Activated CD4-positive, alpha-beta T cell treated with anti-CD3 and anti-CD28 coated beads, Interleukin-2, amount 50 U/mL, for 4 hours (primary cell): Measurements from ENCODE around the gene TPTE2.
"Not testable (repeated sequence)": the region's sequence is repeated elsewhere in the genome, so short reads cannot be mapped to it uniquely, and the experiment has no call there.

Source experiments
- DNase-seq, 2 experiments: peaks; one replicate each; pipeline ENCODE4 v3.0.0-alpha.2; 2020

TPTE2 gene

GRCh38 chr13:19561127-19561582, at the start of gene TPTE2:
TSS of gene TPTE2 (minus strand) at chr13:19561532. CDS start at chr13:19503234, 58,298 bp downstream.
- DNase-seq, result not testable (repeated sequence)

GRCh38 chr13:19607523-19608078, 46.3 kb upstream of the TPTE2 start:
- no peak for DNase-seq

- DNase-seq, result no peak
Measured at GRCh38 chr13:19606737-19607136, 45.4 kb upstream of the TPTE2 start.

GRCh38 chr13:19606152-19606551, 44.8 kb upstream of the TPTE2 start:
- no peak for DNase-seq

- no peak for DNase-seq
Measured at GRCh38 chr13:19605161-19605955, 44.0 kb upstream of the TPTE2 start.

- DNase-seq, result no peak
Measured at GRCh38 chr13:19604306-19604705, 43.0 kb upstream of the TPTE2 start.

- no peak for DNase-seq
Measured at GRCh38 chr13:19601749-19602725, 40.7 kb upstream of the TPTE2 start.

GRCh38 chr13:19597523-19597922, 36.2 kb upstream of the TPTE2 start:
- DNase-seq, result no peak

- DNase-seq, result no peak
Measured at GRCh38 chr13:19596960-19597361, 35.6 kb upstream of the TPTE2 start.

- DNase-seq, result no peak
Measured at GRCh38 chr13:19596086-19596485, 34.8 kb upstream of the TPTE2 start.

GRCh38 chr13:19592657-19593180, 31.4 kb upstream of the TPTE2 start:
- DNase-seq, result no peak

GRCh38 chr13:19591864-19592263, 30.5 kb upstream of the TPTE2 start:
- no peak for DNase-seq

- no peak for DNase-seq
Measured at GRCh38 chr13:19590423-19590822, 29.1 kb upstream of the TPTE2 start.

- no peak for DNase-seq
Measured at GRCh38 chr13:19589312-19589711, 28.0 kb upstream of the TPTE2 start.

GRCh38 chr13:19587635-19588300, 26.4 kb upstream of the TPTE2 start:
- no peak for DNase-seq

GRCh38 chr13:19586904-19587634, 25.7 kb upstream of the TPTE2 start:
- DNase-seq, result peak; percentile 63 to 65

GRCh38 chr13:19581675-19582074, 20.3 kb upstream of the TPTE2 start:
- DNase-seq, result no peak

- DNase-seq, result no peak
Measured at GRCh38 chr13:19575230-19575629, 13.9 kb upstream of the TPTE2 start.

- DNase-seq, result no peak
Measured at GRCh38 chr13:19573120-19573716, 11.9 kb upstream of the TPTE2 start.

- DNase-seq, result no peak
Measured at GRCh38 chr13:19572280-19572679, 10.9 kb upstream of the TPTE2 start.

GRCh38 chr13:19567820-19568534, 6.6 kb upstream of the TPTE2 start:
- no peak for DNase-seq
